Mesendoderm (in vitro differentiated cells): Measurements from ENCODE around the gene ARHGAP45.

Source experiments
- DNase-seq: peaks from one replicate; pipeline ENCODE4 v3.0.0; 2013
- H2AK5ac ChIP-seq: 2 replicates; pipeline ENCODE4 v1.6.1; 2013; ENCODE audit warnings: low read length, inconsistent platforms
- H2BK120ac ChIP-seq: 2 replicates; pipeline ENCODE4 v1.6.1; 2013; ENCODE audit warnings: low read depth, mild to moderate bottlenecking, low read length, moderate library complexity, mixed read lengths
- H2BK15ac ChIP-seq: replicated peaks from 2 replicates; pipeline ENCODE4 v1.6.1; 2013; ENCODE audit warnings: low read depth, mild to moderate bottlenecking, moderate library complexity
- H2BK5ac ChIP-seq: 2 replicates; pipeline ENCODE4 v1.6.1; 2013; ENCODE audit warnings: low read length, inconsistent platforms
- H3K18ac ChIP-seq: 2 replicates; pipeline ENCODE4 v1.6.1; 2013; ENCODE audit warnings: mild to moderate bottlenecking, low read length, mixed read lengths
- H3K23ac ChIP-seq: one replicate; pipeline ENCODE4 v1.6.1; 2013; ENCODE audit warnings: low read length
- H3K27ac ChIP-seq: 2 replicates; pipeline ENCODE4 v1.5.1; 2013; ENCODE audit warnings: low read depth, mild to moderate bottlenecking, inconsistent platforms, low read length, moderate library complexity
- H3K27me3 ChIP-seq: 2 replicates; pipeline ENCODE4 v1.6.1; 2013; ENCODE audit warnings: low read length, control low read depth, mild to moderate bottlenecking, inconsistent platforms; ENCODE audit not compliant: insufficient read depth, poor library complexity
- H3K36me3 ChIP-seq: 2 replicates; pipeline ENCODE4 v1.6.1; 2013; ENCODE audit warnings: low read length, inconsistent platforms; ENCODE audit not compliant: control insufficient read depth, insufficient read depth
- H3K4ac ChIP-seq: one replicate; pipeline ENCODE4 v1.6.1; 2013; ENCODE audit warnings: low read depth, mild to moderate bottlenecking, low read length, moderate library complexity
- H3K4me1 ChIP-seq: 2 replicates; pipeline ENCODE4 v1.6.1; 2013; ENCODE audit warnings: low read depth, low read length, inconsistent platforms; ENCODE audit not compliant: control insufficient read depth
- H3K4me2 ChIP-seq: 2 replicates; pipeline ENCODE4 v1.6.1; 2013; ENCODE audit warnings: low read length
- H3K4me3 ChIP-seq: 2 replicates; pipeline ENCODE4 v1.5.1; 2013; ENCODE audit warnings: mild to moderate bottlenecking, low read length
- H3K56ac ChIP-seq: one replicate; pipeline ENCODE4 v1.6.1; 2013; ENCODE audit warnings: low read length
- H3K79me1 ChIP-seq: 2 replicates; pipeline ENCODE4 v1.6.1; 2013; ENCODE audit warnings: low read length, inconsistent platforms
- H3K79me2 ChIP-seq: 2 replicates; pipeline ENCODE4 v1.6.1; 2013; ENCODE audit warnings: mild to moderate bottlenecking, low read length; ENCODE audit not compliant: control insufficient read depth, insufficient read depth
- H3K9ac ChIP-seq: 2 replicates; pipeline ENCODE4 v1.6.1; 2013; ENCODE audit warnings: low read length, inconsistent platforms
- H4K5ac ChIP-seq: one replicate; pipeline ENCODE4 v1.6.1; 2013; ENCODE audit warnings: low read length
- H4K8ac ChIP-seq: one replicate; pipeline ENCODE4 v1.6.1; 2013; ENCODE audit warnings: low read depth, mild to moderate bottlenecking, control low read depth, low read length, moderate library complexity
- WGBS: extraction: QIAGEN DNeasy Blood & Tissue Kit; methylation state at CpG from one replicate; pipeline ENCODE4 v1.1.7; 2013; ENCODE audit warnings: low lambda C conversion rate, missing lambda C conversion rate; ENCODE audit not compliant: insufficient coverage; ENCODE audit errors: extremely low coverage; 5-methylcytosine and 5-hydroxymethylcytosine counted together

The ARHGAP45 gene

GRCh38 chr19:1103708-1104310 is 36.8 kb downstream of the ARHGAP45 start, which contains the start of gene GPX4:
GPX4 (plus strand) TSS chr19:1103994; CDS start chr19:1104044, 50 bp downstream.
- no peaks in the 10 kb centered on the region for H3K79me1 ChIP-seq
- peak within 1 kb of the TSS; percentile 99 for H3K56ac ChIP-seq
- peak within 1 kb of the TSS; percentile 92 for H3K4ac ChIP-seq
- peak within 1 kb of the TSS; percentile 39 for H2BK120ac ChIP-seq
- peaks cover 4% of the 10 kb centered on the region for H3K79me2 ChIP-seq
- no peak within 1 kb of the TSS for H2AK5ac ChIP-seq
- peaks cover 2% of the 10 kb centered on the region for H3K36me3 ChIP-seq
- no peak within 1 kb of the TSS for H2BK15ac ChIP-seq
- H4K5ac ChIP-seq = no peak within 1 kb of the TSS
- H3K4me1 ChIP-seq = peaks cover 3% of the 10 kb centered on the region
- peak within 1 kb of the TSS; percentile 96 for H3K4me2 ChIP-seq
- H2BK5ac ChIP-seq = no peak within 1 kb of the TSS
- no CpG with 5 or more reads among the region's 75 CpGs for WGBS
- peak within 1 kb of the TSS; percentile 99 for H3K27ac ChIP-seq
- no peaks in the 10 kb centered on the region for H3K27me3 ChIP-seq
- no peak within 1 kb of the TSS for H3K23ac ChIP-seq
- H3K9ac ChIP-seq = peak within 1 kb of the TSS; percentile 92
- DNase-seq = peak; percentile 100
- no peak within 1 kb of the TSS for H4K8ac ChIP-seq
- H3K18ac ChIP-seq = peak within 1 kb of the TSS; percentile 97
- H3K4me3 ChIP-seq = peak within 1 kb of the TSS; percentile 73

- Histone ChIP-seq H3K27ac (peak overlapping the region; percentile 99), H2BK15ac (no peak overlapping the region), H2AK5ac (no peak overlapping the region), H3K18ac (peak overlapping the region; percentile 97), H3K9ac (peak overlapping the region; percentile 92), H3K4me2 (peak overlapping the region; percentile 96), H3K4me3 (peak overlapping the region; percentile 73), H3K4ac (peak overlapping the region; percentile 92), H2BK5ac (no peak overlapping the region), H2BK120ac (peak overlapping the region; percentile 39), H3K27me3 (no peaks in the 10 kb centered on the region), H4K5ac (no peak overlapping the region), H3K36me3 (peaks cover 2% of the 10 kb centered on the region), H3K23ac (no peak overlapping the region), H3K79me2 (peaks cover 4% of the 10 kb centered on the region), H3K4me1 (peaks cover 3% of the 10 kb centered on the region), H4K8ac (no peak overlapping the region), H3K56ac (peak overlapping the region; percentile 99), H3K79me1 (no peaks in the 10 kb centered on the region)
- peak; percentile 77 for DNase-seq
- WGBS = no CpG with 5 or more reads among the region's 93 CpGs
Observed at GRCh38 chr19:1104311-1105007, 37.5 kb downstream of the ARHGAP45 start.

GRCh38 chr19:1105008-1105872 is 38.3 kb downstream of the ARHGAP45 start:
- no peaks in the 10 kb centered on the region for H3K27me3 ChIP-seq
- H3K56ac ChIP-seq = peak overlapping the region; percentile 99
- H3K4ac ChIP-seq = no peak overlapping the region
- H4K5ac ChIP-seq = no peak overlapping the region
- peak overlapping the region; percentile 66 for H3K4me3 ChIP-seq
- no peak overlapping the region for H2AK5ac ChIP-seq
- peaks cover 2% of the 10 kb centered on the region for H3K36me3 ChIP-seq
- no peaks in the 10 kb centered on the region for H3K79me1 ChIP-seq
- H3K4me2 ChIP-seq = peak overlapping the region; percentile 96
- H3K27ac ChIP-seq = peak overlapping the region; percentile 99
- DNase-seq = peak; percentile 61
- no peak overlapping the region for H2BK120ac ChIP-seq
- peaks cover 3% of the 10 kb centered on the region for H3K4me1 ChIP-seq
- H3K18ac ChIP-seq = peak overlapping the region; percentile 97
- no CpG with 5 or more reads among the region's 69 CpGs for WGBS
- H3K79me2 ChIP-seq = peaks cover 4% of the 10 kb centered on the region
- peak overlapping the region; percentile 92 for H3K9ac ChIP-seq
- no peak overlapping the region for H2BK5ac ChIP-seq
- no peak overlapping the region for H2BK15ac ChIP-seq
- no peak overlapping the region for H4K8ac ChIP-seq
- no peak overlapping the region for H3K23ac ChIP-seq

- H2BK15ac ChIP-seq = no peak overlapping the region
- no peak overlapping the region for H3K23ac ChIP-seq
- no peak overlapping the region for H2BK5ac ChIP-seq
- no peaks in the 10 kb centered on the region for H3K27me3 ChIP-seq
- no peak overlapping the region for H4K8ac ChIP-seq
- H3K9ac ChIP-seq = no peak overlapping the region
- no peak overlapping the region for H3K18ac ChIP-seq
- H3K4ac ChIP-seq = no peak overlapping the region
- H3K56ac ChIP-seq = no peak overlapping the region
- peaks cover 2% of the 10 kb centered on the region for H3K36me3 ChIP-seq
- H3K4me3 ChIP-seq = no peak overlapping the region
- H2BK120ac ChIP-seq = no peak overlapping the region
- no CpG with 5 or more reads among the region's 32 CpGs for WGBS
- no peaks in the 10 kb centered on the region for H3K79me1 ChIP-seq
- H2AK5ac ChIP-seq = no peak overlapping the region
- H3K79me2 ChIP-seq = peaks cover 4% of the 10 kb centered on the region
- no peak overlapping the region for H3K27ac ChIP-seq
- H3K4me2 ChIP-seq = no peak overlapping the region
- no peak for DNase-seq
- H4K5ac ChIP-seq = no peak overlapping the region
- H3K4me1 ChIP-seq = peaks cover 3% of the 10 kb centered on the region
Observed at GRCh38 chr19:1105873-1106840, 39.2 kb downstream of the ARHGAP45 start.
